Measurements from ENCODE around the gene PKMYT1.
"Not testable (repeated sequence)": the region's sequence is repeated elsewhere in the genome, so short reads cannot be mapped to it uniquely, and the experiment has no call there.

DNA sequence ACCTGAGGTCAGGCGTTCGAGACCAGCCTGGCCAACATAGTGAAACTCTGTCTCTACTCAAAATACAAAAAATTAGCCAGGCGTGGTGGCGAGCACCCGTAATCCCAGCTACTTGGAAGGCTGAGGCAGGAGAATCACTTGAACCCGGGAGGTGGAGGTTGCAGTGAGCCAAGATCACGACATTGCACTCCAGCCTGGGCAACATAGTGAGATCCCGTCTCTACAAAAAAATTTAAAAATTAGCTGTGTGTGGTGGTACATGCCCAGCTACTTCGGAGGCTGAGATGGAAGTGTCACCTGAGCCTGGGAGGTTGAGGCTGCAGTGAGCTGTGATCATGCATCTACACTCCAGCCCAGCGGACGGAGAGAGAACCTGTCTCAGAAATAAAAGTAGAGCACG is 36.5 kb downstream of the PKMYT1 start:
- TF ChIP-seq, protein P1, sequence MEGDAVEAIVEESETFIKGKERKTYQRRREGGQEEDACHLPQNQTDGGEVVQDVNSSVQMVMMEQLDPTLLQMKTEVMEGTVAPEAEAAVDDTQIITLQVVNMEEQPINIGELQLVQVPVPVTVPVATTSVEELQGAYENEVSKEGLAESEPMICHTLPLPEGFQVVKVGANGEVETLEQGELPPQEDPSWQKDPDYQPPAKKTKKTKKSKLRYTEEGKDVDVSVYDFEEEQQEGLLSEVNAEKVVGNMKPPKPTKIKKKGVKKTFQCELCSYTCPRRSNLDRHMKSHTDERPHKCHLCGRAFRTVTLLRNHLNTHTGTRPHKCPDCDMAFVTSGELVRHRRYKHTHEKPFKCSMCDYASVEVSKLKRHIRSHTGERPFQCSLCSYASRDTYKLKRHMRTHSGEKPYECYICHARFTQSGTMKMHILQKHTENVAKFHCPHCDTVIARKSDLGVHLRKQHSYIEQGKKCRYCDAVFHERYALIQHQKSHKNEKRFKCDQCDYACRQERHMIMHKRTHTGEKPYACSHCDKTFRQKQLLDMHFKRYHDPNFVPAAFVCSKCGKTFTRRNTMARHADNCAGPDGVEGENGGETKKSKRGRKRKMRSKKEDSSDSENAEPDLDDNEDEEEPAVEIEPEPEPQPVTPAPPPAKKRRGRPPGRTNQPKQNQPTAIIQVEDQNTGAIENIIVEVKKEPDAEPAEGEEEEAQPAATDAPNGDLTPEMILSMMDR (optimal IDR thresholded peaks at IDR 0.05 in 1 of 3, IDR thresholded peaks at IDR 0.05 in 1 of 3, conservative IDR thresholded peaks at IDR 0.05 in 1 of 3; ENCODE audit: extremely low read depth in 1 of 3, insufficient read depth in 2 of 3, low read length in 3 of 3) = not testable (repeated sequence)
- TF ChIP-seq EZH2 (IDR thresholded peaks at IDR 0.05; ENCODE audit: low read length) = not testable (repeated sequence)
